ENCODE results near the gene GPR62. TPM values are rescaled to one million over a fixed set of nuclear protein-coding genes. Genes with fewer than 3 reads are reported as not detected.

Gene GPR62
- total and polyA plus RNA-seq, 2 donors from 2014 or later: 0.09 to 0.41 TPM

GRCh38 chr3:51957520-51958205 is 2.5 kb downstream of the GPR62 start:
- H3K9me3 ChIP-seq (ENCODE audit: control insufficient read depth in 2 of 3, insufficient read depth in 1 of 3, low read length in 3 of 3): no peaks in the 10 kb centered on the region
- H3K27me3 ChIP-seq (ENCODE audit: control insufficient read depth, insufficient read depth, low read length): no peaks in the 10 kb centered on the region
- no peaks in the 10 kb centered on the region for H3K36me3 ChIP-seq (ENCODE audit: control insufficient read depth in 2 of 3, insufficient read depth in 3 of 3, low read length in 3 of 3)
- intact Hi-C loops (cut with DNase I): no loop called here
- no peak overlapping the region for H3K4me3 ChIP-seq (ENCODE audit: low read length in 3 of 3)
- H3K4me1 ChIP-seq (ENCODE audit: control insufficient read depth in 2 of 3, insufficient read depth in 2 of 3, low read depth in 1 of 3, low read length in 3 of 3): peaks cover 0 to 12% (median 0%) of the 10 kb centered on the region in 3 donors
- FAIRE-seq: no peak
- no peak overlapping the region for H3K27ac ChIP-seq (ENCODE audit: low read depth in 2 of 2, low read length in 2 of 2)
- no peak for TF ChIP-seq CTCF (IDR thresholded peaks at IDR 0.05; ENCODE audit: borderline replicate concordance, extremely low read depth, insufficient read depth)
- no peak for DNase-seq
- H3K9ac ChIP-seq (ENCODE audit: low read length in 3 of 3): no peak overlapping the region

GRCh38 chr3:51958603-51959521 is 3.7 kb downstream of the GPR62 start:
- no peaks in the 10 kb centered on the region for H3K27me3 ChIP-seq (ENCODE audit: control insufficient read depth, insufficient read depth, low read length)
- DNase-seq (no peak), FAIRE-seq (no peak)
- no peak overlapping the region for H3K27ac ChIP-seq (ENCODE audit: low read depth in 2 of 2, low read length in 2 of 2)
- no peaks in the 10 kb centered on the region for H3K36me3 ChIP-seq (ENCODE audit: control insufficient read depth in 2 of 3, insufficient read depth in 3 of 3, low read length in 3 of 3)
- intact Hi-C loops (cut with DNase I): no loop called here
- H3K9ac ChIP-seq (ENCODE audit: low read length in 3 of 3): no peak overlapping the region
- no peaks in the 10 kb centered on the region for H3K9me3 ChIP-seq (ENCODE audit: control insufficient read depth in 2 of 3, insufficient read depth in 1 of 3, low read length in 3 of 3)
- no peak overlapping the region for H3K4me3 ChIP-seq (ENCODE audit: low read length in 3 of 3)
- TF ChIP-seq CTCF (IDR thresholded peaks at IDR 0.05; ENCODE audit: borderline replicate concordance, extremely low read depth, insufficient read depth): no peak
- peaks cover 0 to 12% (median 0%) of the 10 kb centered on the region in 3 donors for H3K4me1 ChIP-seq (ENCODE audit: control insufficient read depth in 2 of 3, insufficient read depth in 2 of 3, low read depth in 1 of 3, low read length in 3 of 3)

GRCh38 chr3:51959651-51960050 is 4.5 kb downstream of the GPR62 start:
- H3K4me1 ChIP-seq (ENCODE audit: control insufficient read depth in 2 of 3, insufficient read depth in 2 of 3, low read depth in 1 of 3, low read length in 3 of 3): peaks cover 0 to 12% (median 0%) of the 10 kb centered on the region in 3 donors
- H3K4me3 ChIP-seq (ENCODE audit: low read length in 3 of 3): no peak overlapping the region
- DNase-seq: no peak
- H3K9me3 ChIP-seq (ENCODE audit: control insufficient read depth in 2 of 3, insufficient read depth in 1 of 3, low read length in 3 of 3): no peaks in the 10 kb centered on the region
- H3K9ac ChIP-seq (ENCODE audit: low read length in 3 of 3): no peak overlapping the region
- H3K27ac ChIP-seq (ENCODE audit: low read depth in 2 of 2, low read length in 2 of 2): no peak overlapping the region
- H3K27me3 ChIP-seq (ENCODE audit: control insufficient read depth, insufficient read depth, low read length): no peaks in the 10 kb centered on the region
- FAIRE-seq: no peak
- H3K36me3 ChIP-seq (ENCODE audit: control insufficient read depth in 2 of 3, insufficient read depth in 3 of 3, low read length in 3 of 3): no peaks in the 10 kb centered on the region
- no peak for TF ChIP-seq CTCF (IDR thresholded peaks at IDR 0.05; ENCODE audit: borderline replicate concordance, extremely low read depth, insufficient read depth)
- intact Hi-C loops (cut with DNase I): no loop called here
